Measurements from ENCODE around the gene JPH4.
"Not testable (repeated sequence)": the region's sequence is repeated elsewhere in the genome, so short reads cannot be mapped to it uniquely, and the experiment has no call there.

Gene JPH4

DNA sequence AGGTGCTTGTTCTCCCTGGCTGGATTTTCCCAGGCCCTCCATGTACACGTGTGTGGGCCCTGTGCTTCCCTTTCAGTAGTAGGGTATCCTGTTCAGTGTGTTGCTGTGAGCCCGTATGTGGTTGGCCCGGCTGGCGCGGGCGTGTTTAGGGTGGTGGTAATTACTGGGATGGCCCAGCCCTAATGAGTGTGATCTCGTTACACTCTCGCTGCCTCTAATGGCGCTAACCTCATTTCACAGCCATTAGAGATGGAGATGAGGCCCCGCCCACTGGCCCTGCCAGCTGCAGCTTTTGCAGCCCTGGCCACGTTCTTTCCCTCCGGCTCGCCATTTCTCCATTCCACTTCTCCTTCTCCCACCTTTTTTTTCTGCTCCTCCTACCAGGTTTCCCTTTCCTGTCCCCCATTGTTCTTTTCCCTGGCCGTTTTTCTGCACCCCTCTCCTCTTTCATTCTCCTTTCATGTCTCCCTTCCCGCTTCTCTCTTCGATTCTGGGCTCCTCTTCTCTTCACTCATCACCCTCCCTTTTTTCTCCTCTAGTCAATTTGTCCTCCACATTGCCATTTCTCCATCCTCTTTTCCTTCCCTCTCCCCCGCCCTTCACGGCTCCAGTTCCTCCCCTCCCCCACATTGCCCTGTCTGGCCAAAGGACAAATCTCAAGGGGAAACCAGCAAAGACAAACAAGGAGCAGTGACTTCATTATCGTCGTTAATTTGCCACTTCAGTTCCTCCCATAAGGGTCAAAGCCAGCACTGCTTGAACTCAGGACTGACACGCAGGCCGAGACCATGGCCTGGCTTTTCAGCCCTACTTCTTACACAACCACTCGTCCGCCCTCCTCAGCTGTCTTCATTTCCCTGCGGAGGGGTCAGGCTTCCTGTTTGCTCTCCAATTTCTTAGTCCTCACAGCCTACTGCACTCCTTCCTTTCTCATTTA lies 33.8 kb downstream of the JPH4 start:
- no peak for DNase-seq

GRCh38 chr14:23543403-23543802 lies 35.2 kb downstream of the JPH4 start:
- no peak for DNase-seq

DNA sequence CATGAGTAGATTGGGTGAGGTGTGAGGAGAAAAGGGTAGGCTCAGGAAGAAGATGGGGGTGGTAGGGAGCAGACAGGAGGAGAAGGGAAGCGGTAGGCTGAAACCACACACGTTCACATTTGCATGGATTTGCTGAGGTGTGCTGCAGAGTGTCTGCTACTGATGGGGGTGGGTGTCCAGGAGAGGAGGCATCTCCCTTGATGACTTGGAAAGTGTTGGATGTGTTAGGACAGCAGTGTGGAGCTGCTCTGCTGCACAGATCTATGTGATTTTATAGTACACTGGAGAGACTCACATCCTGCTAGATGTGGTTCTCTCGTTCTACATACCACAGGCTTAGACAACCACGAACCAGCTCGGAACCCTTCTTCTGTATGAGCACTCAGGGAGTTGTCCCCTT lies 36.3 kb downstream of the JPH4 start:
- DNase-seq: no peak

DNA sequence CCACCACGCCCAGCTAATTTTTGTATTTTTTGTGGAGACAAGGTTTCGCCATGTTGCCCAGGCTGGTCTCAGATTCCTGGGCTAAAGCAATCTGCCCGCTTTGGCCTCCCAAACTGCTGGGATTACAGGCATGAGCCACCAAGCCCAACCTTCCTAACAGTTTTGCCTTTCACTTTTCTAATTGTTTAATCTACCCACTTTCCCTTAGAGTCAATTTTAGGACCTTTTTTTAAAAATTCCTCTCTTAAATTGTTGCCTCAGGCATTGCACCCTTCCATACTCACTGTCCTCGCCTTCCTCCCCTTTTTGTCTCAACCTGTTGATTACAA lies 38.5 kb downstream of the JPH4 start:
- no peak for DNase-seq

DNA sequence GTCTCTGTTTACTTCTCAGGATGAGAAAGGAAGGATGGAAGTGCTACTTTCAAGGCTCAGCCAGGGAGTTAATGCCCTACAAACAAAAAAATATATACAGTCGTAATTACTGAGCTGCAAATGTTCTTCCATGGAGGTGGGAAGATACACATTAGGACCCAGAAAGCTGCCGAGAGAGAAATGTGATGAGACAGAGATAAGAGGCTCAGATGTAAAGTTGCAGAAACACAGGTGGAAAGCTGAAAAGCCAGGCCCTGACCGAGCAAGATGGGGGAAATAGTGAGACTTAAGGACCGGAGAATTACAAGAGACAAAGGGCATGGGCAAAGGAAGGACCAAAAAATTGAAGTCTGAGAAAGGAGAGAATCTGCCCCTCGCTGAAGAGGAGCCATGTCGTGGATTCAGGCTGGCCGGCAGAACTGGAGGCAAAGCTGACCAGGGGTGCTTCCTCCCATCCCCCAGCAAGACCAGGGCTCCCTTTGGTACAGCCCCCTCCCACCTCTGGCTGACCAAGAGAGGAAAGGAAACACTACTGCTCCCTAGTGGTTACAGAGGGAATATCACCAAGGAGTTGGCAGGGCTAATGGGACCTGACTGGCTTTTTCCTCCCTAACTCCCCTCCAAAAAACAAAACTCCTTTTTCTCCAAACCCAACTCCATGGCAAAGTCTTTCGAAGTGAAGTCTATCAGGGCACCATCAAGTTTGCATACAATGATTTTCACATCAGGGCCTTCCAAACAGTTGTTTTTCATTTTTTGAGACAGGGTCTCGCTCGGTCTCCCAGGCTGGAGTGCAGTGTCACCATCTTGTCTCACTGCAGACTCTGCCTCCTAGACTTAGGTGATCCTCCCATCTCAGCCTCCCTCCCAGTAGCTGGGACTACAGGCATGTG lies 39.1 kb downstream of the JPH4 start:
- peak; percentile 12 for DNase-seq

- DNase-seq: no peak
Measured at GRCh38 chr14:23538785-23539184, 39.8 kb downstream of the JPH4 start.

DNA sequence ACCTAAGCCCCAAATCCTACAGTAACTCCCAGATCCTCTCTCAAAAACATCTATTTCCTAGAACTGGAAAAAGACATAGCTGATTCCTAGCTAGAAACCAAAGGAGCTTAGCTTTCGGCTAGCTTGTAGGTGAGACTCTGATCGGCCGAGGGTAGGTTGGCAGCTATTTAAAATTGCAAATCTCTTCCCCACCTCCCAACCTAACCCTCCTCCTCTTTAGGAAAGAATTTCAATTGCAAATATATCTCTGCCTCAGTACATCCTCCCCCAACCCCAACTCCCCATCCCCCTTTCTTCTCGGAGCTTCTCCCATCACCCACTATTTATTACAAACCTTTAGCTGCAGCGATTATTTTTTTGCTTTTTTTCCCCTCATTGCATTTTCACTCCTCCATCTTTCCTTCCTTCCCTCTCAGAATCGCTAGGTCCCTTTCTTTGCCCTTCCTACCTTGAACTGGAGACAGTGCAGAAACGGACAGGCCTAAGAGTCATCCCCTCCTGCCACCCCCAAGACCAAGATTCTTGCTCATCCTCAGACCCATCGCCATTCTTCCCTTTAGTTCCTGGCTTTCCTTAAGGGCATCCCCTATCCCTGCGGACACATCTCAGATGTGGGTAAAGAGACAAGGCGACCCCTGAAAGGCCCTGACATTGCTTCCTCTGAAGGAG lies 40.4 kb downstream of the JPH4 start:
- DNase-seq: no peak

- DNase-seq: no peak
Measured at GRCh38 chr14:23537351-23538049, 41.1 kb downstream of the JPH4 start.

DNA sequence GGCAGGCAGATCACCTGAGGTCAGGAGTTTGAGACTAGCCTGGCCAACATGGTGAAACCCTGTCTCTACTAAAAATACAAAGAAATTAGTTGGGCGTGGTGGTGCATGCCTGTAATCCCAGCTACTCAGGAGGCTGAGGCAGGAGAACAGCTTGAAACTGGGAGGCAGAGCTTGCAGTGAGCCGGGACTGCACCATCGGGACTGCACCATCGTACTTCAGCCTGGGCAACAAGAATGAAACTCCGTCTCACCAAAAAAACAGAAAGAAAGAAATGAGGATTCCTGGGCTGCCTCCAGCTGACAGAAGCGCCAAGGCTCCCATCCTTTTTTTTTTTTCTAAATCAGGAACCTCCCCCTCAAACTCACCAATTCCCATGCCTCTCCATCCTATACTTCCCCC lies 41.7 kb downstream of the JPH4 start:
- not testable (repeated sequence) for DNase-seq

DNA sequence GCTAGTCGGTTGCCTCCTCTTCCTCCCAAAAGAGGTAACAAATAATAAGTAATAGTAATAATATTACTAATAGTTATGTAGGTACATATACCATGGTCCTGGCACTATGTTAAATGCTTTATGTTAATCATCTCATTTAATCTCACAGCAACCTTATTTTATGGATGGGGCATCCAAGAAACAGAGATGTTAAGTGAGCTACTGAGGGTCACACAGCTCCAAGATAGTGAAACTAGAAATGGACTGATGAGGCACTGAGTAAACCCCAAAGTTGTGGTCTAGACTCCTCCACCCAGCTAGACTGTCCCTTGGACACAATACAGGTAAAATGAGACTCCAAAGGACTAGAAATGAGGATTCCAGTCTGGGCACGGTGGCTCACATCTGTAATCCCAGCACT lies 42.1 kb downstream of the JPH4 start:
- no peak for DNase-seq

DNA sequence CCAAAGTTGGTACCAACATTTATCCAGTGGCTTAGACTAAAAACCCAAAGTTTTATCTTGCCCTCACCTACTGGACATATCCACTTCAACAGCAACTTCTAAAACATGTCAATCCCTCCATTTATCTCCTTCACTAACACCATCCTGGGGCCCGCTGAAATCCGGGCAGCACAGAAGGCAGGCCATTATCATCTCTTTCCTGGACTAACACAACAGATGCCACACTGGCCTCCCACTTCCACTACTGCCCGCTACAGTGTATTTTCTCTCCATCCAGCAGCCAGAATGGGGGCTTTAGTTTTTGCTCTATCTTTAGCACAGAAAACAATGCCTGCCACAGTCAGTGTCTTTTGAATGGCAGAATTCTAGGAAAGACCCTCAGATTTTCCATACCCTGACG lies 42.6 kb downstream of the JPH4 start:
- no peak for DNase-seq

- no peak for DNase-seq
Measured at GRCh38 chr14:23533652-23534435, 44.7 kb downstream of the JPH4 start.

DNA sequence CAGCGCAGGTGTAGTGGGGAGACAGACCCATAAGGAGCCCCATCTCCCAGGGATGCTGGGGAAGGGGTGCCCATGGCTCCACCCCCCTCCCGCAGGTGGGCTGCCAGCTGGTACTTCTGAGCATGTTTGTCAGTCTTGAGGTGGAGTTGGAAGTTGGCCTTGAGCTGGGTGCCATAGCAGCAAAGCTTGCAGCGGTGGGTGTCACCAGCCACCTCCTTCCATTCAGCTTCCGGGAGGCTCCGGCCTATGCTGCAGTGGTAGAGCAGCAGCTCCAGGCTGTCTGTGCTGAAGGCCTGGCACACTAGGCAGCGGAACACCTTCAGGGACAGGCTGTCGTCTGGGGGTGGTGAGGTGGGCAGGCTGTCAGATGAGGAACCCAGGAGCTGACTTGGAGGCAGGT lies 45.9 kb downstream of the JPH4 start:
- DNase-seq: no peak

DNA sequence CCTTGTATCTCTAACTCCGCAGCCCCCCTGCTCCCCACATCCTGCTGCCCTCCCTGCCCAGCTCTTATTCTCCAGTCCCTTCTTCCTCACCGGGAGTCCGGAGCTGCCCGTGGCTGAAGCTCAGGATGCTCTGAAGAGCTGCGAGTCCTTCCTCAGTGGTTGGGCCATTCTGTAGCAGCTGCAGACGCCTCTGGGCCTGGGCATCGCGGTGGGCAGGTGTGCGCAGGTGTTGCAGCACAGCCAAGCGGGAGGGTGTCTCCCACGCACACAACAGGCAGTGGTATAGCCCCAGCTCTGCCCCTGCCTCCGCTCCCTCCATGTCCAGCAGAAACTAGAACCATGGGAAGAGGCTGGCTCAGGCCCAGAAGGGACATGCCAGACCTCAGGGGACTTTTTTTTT lies 47.2 kb downstream of the JPH4 start:
- DNase-seq: no peak

DNA sequence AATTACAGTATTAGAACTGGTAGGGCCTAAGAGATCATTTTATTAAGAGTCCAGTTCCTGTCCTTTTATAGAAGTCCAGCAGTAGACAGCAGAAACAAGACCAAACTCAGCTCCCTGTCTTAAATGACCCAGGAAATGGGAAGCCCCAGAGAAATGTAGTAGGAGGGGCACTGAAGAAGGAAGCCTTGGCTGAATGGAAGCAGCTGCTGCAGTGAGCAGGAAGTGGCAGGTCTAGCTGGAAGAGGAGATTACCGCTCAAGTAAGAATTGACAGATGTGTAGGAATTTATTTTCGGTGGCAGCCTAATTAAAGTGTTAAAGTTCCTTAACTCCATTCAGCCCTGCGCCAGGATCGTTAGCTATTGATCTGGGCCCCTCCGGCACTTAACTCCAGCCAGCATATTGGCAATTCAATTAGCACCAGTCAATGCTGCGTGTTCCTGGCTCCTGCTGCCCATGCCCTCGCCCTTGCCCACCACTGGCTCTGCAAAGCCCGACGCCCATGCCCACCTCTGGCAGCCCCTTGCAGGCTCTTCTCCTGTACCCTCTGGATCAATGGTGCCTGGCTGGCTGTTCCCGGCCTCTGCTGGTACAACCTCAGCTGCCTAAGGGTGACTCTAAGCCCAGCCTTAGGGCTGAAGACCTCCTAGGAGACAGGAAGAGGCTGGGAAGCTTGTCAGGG lies 48.1 kb downstream of the JPH4 start:
- peak; percentile 39 for DNase-seq

GRCh38 chr14:23529016-23529415 lies 49.6 kb downstream of the JPH4 start:
- DNase-seq: no peak

GRCh38 chr14:23528555-23528954 lies 50.0 kb downstream of the JPH4 start:
- no peak for DNase-seq

DNA sequence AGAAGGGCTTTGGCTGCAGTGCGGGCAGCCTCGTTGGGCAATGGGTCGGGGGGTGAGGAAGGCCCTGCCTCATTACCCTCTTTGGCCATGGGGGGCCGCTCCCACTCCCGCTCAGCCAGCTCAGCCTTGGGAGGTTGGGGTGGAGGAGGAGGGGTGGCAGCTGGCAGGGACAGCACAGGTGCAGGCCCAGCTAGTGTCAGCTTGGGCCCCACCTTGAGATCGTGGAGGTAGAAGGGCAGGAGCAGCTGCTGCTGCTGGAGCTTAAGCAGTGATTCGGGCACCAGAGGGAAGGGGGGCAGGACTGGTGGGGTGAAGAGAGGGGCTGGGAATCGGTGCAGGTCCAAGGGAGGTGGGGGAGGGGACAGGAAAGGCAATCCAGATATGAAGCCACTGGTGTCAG lies 53.0 kb downstream of the JPH4 start:
- no peak for DNase-seq

DNA sequence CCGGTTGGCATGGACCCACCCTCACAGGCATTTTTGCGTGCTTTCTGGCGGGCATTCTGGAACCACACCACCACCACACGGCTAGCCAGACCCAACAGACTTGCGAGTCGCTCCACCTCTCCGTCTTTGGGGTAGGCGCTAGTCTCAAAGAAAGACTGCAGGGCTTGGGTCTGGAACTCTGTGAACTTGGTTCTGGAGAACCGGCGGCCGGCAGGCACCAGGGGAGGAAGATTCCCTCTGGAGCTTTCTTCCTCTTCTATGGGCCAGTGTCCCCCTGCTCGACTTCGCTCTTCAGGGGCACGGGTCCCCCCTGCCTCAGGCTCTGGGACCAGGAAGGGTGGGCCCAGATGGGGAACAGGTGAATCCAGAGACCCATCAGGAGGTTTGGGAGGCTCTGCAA lies 53.6 kb downstream of the JPH4 start:
- DNase-seq: no peak

DNA sequence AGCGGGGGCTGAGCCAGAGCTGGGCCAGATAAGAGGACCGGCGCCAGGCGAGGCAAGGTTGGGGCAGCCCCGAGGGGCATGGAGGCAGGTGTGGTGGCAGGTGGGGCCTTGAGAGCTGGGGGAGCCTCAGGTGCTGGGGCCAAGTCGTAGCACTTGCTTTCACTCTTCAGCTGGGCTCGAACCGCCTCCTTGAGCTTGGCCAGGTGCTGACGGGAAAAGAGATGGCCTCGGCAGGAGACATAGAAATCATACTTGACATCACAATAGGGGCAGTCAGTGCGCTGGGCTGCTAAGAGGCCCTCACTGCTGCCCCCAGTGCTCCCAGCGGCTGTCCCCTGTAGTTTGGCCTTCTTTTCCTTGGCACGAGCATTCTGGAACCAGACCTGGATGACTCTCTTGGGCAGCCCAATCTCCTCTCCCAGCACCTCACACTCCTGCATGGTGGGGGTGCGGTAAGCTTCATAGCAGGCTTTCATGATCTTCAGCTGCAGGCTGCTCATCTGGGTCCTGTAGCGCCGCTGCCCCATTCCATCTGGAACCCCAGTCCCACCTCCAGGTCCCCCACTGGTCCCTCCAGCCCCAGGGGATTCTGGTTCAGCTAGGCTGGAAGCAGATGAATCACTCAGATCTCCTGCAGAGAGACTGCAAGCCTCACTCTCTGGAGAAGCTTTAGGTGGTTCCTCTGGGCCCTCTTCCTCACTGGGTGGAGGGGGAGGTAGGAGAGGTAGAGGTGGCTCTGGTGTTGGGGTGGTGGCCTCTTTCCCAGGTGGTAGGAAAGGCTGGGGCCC lies 55.2 kb downstream of the JPH4 start:
- no peak for DNase-seq
